Fibroblast of skin of back (primary cell): ENCODE results near the gene MOXD1.

Experiments
- DNase-seq: peaks from one replicate; pipeline ENCODE4 v3.0.0-alpha.2; 2013

MOXD1 gene

DNA sequence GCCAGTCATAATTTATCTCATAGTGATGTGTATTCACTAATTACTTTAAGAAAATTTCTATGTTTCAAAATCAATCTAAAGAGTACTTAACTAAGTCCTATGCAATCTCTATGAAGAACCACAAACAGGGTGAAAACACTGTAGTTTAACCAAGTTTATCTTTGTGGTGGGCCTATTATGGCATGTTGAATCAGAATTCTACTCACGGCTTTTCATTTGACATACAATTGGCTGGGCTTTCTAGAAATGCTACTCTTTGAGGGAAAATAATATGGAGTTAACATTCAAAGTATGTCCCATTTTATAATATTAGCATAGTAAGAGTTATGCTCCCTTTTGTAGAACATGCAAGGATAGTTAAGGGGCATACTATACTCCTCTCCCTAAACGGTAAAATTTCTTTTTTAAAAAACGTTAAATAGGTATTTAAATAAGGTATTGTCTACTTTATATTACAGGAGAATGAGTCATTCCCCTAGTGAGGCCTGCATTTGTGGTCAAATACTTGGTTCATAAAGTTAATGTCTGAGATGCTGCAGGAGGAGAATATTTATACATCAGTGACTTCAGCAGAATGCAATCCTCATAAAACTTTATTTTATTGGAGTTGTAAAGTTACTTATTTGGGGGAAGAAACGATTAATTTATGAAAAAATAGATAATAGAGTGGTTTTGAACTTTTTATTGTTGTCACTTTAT lies 1.8 kb downstream of the MOXD1 start:
- peak; percentile 62 for DNase-seq

DNA sequence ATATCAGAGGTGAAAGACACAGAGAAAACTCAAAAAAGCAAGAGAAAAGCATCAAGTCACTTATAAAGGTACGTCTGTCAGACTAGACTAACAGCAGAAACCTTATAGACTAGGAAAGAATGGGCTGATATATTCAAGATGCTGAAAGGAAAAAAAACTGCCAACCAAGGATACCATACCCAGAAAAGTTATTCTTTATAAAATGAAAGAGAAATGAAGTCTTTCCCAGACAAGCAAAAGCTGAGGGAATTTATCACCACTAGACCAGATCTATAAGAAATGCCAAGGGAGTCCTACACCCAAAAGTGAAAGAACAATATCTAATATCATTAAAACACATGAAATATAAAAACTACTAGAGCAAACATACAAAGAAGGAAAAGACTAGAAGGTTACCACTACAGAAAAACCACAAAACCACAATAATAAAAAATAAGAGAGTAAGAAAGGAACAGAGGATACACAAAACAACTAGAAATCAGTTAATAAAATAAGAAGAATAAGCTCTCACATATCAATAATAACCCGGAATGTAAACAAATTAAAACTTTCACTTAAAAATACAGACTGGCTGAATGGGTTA lies 6.2 kb downstream of the MOXD1 start:
- no peak for DNase-seq

DNA sequence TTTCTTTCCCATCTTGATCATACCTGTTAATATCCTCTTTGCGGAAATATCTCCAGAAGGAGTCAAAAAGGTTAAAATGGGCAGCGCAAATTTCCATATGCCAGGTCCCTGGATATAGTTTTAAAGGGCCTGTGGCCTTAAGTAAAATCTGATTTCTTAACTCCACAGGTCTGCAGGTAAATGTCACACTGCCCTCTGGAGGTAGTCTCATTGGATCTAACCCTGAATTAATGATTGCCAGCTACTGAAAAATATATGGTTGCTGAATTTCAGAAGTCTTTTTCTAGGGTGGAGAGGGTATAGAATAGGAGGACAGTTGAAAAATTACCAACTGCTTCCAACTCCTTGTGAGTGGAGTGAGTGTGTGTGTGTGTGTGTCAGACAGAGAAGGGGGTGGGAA lies 8.5 kb downstream of the MOXD1 start:
- no peak for DNase-seq

DNA sequence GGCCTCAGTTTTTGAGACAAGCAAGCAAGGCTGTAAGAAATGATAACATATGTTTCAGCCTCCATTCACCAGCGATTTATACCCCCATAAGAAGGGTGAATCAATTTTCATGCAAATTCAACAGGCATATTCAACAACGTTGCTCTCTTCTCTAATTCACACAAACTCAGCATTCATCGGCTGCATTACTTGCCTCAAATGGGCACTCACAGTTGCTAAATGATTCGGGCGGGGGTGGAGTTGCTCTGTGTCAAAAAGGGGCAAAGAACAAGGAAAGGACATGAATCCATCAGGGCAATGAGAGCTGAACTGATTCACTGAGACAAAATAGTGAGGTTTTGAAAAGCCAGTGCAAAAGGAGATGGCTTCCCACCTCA lies 9.0 kb downstream of the MOXD1 start:
- no peak for DNase-seq

DNA sequence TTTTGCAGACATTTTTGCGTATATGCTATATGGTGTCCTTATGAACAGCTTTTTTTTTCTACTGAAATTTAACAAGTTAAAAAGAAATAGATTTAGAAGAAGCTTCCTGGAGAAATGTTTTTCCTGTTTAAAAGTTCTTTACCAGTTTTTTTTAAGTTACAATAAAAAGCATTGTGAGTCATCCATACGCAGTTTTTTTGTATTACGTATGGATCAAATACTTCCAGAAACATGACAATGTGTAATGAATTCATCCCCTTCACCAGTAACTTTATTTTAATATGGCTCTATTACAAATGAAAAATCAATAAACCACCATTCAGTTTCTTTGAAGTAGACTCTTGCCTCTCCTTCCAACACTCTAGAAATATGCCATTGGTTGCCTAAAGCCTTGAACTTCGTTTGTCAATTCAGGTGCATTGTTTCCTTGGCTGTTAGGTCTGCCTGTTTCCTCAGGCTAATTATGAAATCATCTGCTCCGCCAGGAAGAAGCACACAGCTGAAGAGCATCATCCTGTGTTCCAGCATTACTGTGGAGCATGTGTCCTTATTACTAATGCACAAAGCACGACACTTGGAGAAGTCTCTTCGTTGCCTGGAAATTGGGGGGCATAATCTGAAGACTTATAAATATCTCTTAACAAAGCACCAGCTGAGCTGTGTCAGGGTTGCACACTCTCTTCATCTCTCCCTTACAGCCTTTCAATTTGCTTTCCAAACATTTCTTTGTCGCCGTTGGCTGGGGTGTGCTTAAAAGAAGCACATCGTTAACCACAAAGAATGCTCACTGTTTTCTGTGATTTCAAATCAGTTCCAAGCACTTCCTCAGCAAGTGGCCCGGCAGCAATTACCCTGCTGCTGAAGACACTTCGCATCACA lies 9.6 kb downstream of the MOXD1 start:
- DNase-seq: peak; percentile 85

DNA sequence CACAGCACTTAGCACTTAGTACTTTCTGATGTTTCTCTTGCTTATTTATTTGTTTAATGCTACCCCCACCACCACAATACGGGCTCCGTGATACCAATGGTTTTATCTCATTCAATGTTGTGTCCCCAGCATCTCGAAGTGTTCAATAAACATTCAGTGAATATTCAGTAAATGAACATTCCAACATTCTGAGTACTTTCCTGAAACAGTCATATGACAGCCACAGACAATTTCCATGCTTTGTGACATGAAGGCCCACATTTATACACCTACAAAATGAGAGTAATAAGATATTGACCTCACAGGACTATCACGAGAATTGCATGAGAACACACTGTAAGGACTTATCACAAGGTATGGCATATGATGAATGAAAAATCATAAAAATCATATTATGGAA lies 10.8 kb downstream of the MOXD1 start:
- no peak for DNase-seq

DNA sequence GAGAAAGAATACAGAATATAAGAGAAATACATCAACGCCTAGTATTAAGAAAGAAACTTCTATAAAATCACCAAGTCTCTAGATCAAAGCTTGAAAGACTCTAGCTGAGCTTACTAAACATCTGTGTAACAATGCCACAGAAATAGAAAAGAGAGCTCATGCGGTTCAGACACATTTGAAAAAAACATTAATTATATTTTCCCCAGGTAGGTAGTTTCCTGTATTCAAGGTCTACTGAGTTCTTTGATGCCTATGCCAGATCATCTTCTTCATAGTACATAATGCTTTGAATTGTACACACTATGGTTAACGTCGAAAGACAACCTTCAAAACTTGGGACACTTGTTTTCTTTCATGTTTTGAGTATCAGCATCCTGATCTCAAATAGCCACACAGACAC lies 11.3 kb downstream of the MOXD1 start:
- DNase-seq: no peak

DNA sequence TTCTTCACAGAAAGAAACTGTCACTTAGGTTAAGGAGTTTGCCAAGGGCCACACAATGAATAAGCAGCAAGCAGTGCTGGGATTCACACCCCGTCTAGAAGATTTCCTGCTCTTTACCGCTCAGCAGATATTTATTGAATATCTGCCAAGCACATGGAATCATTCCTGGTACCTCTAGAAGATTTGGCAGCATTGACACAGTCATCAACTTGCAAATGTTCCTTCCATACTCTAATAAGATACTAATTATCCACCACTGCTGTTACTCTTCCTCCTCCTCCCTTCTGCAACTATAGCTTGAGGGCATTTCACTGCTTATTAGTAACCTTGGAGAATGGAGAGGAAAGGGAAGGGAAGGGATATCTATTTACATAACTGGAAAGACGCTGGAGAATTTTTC lies 13.0 kb downstream of the MOXD1 start:
- DNase-seq: no peak

DNA sequence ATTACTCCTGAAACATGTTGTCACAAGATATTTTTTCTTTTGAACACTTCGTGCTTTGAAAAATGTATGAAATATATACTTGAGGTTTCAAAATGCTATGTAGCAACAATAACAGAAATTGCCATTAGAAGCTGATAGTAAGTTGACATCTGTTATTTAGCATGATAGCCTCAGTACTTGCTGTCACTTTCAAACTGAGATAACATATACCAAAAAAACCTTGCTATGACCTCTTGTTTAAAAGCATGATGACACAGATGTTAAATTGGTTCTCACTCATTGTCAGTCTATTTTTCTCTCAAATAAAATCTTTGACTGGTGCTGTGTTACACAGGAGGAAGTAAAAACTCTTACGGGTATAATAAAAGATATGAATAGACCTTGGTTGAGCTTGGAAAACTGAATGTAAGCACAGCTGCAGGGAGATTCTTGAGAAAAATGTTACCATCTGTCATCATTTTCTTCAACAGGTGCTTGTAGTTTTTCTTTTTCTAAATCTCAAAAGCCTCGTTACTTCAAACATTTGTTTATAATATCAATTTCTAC lies 18.6 kb downstream of the MOXD1 start:
- DNase-seq: no peak

DNA sequence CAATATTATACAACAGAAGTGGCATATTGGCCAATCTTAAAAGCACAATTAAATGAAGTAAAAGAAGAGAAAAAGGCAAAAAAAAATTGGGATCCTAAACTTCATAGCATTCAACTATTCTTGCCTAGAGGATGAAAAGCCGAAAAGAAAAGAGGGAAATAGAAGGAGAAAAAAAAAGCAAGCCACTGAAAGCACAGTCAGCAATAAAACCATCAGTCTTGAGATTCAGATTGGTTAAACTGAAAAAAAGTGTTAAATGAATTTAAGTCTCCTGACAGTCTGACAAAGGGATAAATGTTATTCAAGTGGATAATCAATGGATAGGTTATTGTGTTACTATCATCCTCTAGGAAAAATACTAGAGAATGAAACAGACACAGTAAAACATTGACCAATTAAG lies 19.9 kb downstream of the MOXD1 start:
- DNase-seq: no peak

DNA sequence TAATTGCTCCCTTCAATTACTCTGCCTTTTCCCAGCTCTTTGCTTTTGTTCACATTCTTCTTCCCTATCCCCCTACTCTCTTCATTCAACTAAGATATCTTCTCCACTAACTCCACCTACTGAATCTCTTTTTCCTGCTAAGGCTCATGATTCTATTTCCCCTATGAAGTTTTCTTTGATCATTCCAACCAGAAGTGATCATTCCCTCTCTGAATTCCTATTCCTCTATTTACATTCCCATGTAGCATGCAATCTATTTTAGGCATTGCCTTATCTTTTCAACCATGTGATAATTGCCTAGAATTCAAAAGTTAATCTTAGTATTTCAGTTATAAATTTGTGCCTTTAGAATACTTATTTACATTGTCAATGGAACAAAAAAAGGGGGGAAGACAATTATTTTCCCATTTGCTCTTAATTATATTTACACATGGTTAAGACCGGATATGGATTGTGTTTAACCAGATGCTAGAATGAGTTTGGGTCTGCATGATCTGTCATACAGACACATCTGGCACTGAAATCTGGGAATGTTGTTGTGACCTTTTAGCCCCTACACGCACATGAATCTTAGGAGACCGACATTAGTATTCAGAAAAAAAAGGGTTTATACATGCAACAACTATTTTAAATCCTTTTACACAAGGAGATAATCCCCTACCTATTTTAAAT lies 20.8 kb downstream of the MOXD1 start:
- peak; percentile 38 for DNase-seq

DNA sequence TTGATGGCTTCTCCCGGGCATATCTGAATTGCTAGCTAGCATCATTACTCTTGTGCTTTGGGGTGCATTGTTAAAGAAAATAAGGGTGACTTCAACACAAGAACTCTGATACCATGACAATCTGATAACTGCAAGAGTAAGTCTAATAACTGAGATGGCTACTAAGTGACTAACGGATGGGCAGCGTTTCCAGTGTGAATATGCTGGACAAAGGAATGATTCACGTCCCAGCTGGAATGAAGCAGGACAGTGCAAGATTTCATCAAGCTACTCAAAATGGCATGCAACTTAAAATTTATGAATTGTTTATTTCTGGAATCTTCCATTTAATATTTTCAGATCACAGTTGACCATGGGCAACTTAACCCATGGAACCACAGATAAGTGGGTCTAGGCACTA lies 31.7 kb downstream of the MOXD1 start:
- peak; percentile 57 for DNase-seq

DNA sequence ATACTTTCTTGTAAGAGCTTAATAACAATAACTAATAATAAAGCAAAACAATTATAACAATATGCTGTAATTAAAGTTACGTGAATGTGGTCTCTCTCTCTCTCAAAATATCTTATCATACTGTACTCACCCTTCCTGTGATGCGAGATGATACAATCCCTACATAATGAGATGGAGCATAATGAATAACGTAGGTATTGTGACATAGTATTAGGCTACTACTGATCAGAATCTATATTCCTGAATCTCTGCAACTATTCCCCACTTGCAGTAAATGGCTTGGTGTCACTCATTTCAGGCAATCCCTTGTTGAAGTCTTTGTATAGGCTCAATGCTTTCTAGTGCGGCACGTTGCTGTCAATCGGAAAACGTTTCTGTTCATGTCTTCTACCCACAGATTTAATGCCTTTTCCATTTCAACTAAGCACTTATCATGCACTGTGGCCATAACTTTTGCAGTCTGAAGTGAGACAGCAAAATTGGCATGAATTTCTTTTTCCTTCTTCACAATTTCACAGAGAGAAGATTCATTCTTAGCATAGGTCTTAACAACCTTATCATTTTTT lies 32.3 kb downstream of the MOXD1 start:
- no peak for DNase-seq

DNA sequence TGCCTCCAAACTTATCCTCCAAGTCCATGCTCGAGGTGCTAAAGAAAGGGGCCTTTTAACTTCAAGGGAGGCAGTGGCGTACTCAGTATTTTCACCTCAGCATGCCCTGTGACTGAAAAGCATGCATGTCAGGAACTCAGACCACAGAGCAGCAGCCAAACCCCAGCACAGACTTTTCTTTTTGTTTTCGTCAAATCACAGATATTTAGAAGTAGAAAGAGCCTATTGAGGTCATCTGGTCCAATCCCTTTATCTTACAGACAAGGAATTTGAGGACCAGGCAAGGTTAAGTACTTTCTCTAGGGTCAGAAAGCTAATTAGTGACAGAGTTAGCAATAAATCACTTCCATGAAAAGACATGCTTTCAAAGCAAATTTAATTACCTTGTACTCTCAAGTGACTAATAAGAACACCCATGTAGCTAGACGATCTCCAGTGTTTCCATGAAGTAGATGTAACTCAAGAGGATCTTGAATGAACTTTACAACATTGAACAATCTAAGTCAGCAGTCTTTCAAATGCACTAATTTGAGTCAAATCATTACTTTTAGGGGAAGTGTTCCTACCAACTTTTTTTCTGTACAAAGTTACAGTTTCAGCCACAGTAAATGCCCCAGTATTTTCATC lies 35.9 kb downstream of the MOXD1 start:
- DNase-seq: no peak

DNA sequence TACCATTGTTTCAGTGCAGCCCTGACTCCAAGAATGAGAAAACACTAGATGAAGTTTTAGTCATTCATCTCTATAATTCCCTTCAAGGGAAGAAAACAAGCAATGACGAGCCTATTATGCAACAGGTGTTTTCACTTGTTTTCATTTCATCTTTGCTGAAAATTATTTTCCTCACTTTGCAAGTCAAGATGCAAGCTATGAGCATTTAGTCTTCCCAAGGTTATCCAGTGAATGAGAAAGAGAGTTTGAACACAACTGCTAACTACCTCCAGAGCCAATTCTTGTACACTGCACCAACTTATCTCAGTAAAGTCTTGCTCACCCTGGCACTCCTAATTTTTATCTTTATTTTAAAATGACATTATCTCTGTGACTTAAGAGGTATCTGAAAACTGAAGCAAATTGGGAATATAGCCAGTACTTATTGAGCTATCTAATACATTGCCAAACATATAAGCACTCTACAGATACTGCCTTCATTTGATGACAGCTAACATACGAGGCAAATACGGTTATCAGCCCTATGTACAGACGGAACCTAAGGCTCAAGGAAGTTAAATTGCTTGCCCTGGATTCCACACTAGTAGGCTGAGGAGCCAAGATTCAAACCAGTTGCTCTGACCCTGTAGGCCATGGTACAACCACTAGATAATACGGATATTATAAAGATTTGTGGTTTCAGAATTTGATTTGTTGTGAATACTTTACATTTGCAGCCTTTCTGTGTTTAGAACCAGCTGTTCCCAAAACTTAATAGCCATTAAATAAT lies 36.8 kb downstream of the MOXD1 start:
- DNase-seq: no peak

DNA sequence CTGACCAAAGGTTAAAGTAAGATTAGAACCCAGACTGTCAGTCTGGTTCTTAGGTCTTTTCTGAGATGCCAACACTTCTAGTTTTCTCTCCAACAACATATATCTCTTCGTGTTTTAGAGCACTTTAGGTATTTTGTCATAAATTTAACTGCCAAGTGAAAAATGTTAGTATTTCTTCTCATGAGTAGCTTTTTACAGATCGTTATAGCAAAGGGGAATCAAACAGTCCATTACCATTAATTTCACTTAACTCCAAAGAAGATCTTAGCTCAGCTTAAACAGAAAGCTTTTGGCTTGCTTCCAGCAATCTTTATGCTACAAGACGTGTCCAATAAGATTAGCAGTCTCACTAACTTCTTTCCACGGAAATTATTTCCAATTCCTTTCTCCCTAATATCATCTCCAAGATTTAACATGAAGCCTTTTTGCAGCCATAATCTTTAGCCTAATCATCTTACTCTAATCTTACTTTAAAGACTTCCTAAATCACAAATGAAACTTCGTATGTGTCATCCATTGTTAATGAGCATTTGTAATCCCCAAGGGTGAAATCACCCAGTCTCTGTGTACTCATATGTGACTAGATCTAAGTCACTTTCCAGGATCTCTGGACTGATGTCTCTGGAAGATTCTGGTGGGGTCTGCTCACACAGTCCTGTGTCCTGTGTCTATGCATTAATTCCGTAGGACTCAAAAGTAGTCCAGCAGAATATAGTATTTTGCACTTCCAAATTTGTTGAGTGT lies 38.7 kb downstream of the MOXD1 start:
- DNase-seq: no peak

DNA sequence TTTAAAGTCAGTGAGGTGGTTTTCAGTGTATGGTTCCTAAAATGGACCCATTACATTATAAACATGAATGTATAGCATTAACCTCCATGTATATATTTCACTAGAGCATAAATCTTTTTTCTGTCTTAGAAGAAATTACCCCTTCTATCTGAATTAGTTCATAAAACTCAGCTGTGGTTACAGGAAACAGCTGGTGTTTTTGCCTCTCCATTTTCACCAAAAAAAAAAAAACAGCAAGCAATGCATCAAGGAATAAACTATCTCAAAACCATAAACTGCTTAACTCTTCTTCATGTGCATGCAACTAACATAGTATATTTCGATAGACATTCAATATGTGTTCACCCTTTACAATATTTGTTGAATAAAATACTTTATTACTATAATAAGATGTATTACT lies 40.2 kb downstream of the MOXD1 start:
- DNase-seq: no peak

DNA sequence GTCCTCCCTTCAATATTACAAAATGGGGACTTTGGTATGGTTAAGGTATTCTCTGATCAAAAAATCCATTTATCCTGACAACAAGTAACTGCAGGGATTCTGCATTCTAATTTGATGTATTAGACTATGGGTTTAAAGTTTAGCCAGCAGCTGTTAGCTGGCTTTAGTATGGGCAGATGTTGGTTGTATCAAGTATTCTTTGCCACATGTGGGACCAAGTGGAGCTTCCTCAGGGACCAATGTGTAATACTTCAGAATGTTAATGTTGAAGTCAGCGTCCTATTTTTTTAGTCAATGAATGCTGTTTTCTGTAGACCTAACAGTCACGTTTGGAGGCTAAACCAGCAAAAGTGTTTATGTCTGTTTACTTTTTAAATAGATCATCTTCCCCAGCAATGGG lies 41.4 kb downstream of the MOXD1 start:
- no peak for DNase-seq

DNA sequence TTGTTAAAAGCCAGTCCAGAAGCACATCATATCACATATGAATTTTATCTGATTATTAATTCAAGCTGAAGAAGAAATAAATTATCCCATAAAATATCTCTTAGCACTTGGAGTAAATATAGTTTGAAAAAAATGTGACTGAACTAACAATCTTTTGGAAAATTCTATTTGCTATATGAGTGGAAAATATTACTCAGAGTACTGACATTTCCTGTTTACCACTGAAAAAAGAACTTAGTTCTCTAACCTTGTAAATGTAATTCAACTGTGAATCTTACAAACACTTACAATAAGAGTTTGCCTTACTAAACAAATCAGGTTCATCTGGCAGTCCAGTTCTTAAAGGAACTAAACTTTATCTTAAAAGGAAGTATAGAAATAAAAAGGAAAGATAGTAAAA lies 44.2 kb downstream of the MOXD1 start:
- peak; percentile 41 for DNase-seq

DNA sequence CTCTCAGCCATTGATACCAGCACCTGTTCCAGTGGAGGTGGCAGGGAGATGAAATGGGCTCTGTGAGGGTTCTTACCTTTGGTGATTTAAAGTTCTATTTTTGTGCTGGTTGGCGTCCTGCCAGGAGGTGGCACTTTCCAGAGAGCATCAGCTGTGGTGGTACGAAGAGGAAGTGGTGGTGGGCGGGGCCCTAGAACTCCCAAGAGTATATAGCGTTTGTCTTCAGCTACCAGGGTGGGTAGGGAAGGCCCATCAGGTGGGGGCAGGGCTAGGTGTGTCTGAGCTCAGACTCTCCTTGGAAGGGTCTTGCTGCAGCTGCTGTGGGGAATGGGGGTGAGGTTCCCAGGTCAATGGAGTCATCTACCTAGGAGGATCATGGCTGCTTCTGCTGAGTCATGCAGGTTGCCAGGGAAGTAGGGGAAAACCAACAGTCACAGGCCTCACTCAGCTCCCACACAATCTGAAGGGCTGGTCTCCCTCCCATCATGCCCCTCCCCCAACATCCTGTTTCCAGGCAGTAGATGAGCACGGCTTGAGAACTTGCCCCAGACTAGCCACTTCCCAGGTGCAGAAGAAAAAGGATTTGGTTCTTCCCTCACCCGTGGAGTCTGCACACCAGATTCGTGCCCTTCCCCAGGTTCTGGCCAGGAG lies 46.6 kb downstream of the MOXD1 start:
- peak; percentile 32 for DNase-seq
